Measurements from ENCODE around the gene GDPD4. TPM values are rescaled to one million over a fixed set of nuclear protein-coding genes. Genes with fewer than 3 reads are reported as not detected.

The GDPD4 gene
- total RNA-seq, 1 experiment from 2014 or later = not detected

- ATAC-seq (no peak), DNase-seq (ENCODE audit: low read depth, low spot score) (no peak)
- CTCF ChIA-PET = no interaction called here
- no TSS peak for BruUV-seq (replicated peaks)
- H3K27me3 ChIP-seq (ENCODE audit: insufficient read depth, low read length) = no peaks in the 10 kb centered on the region
- H3K9me3 ChIP-seq (ENCODE audit: control insufficient read depth in 1 of 2, insufficient read depth in 1 of 2, low read depth in 1 of 2, low read length in 2 of 2) = no peaks in the 10 kb centered on the region
- no peaks in the 10 kb centered on the region for H4K20me1 ChIP-seq (ENCODE audit: insufficient read depth)
- intact Hi-C loops (cut with micrococcal nuclease) = no loop called here
- H2AFZ ChIP-seq (ENCODE audit: low read depth, low read length, poor library complexity, severe bottlenecking) = no peak overlapping the region
- H3K4me3 ChIP-seq (replicated peaks in 1 of 2; ENCODE audit: low read depth in 1 of 2, low read length in 2 of 2) = no peak overlapping the region
- H3K27ac ChIP-seq (ENCODE audit: low read depth, low read length) = no peak overlapping the region
- H3K79me2 ChIP-seq (ENCODE audit: insufficient read depth, low read length) = no peaks in the 10 kb centered on the region
- no peak overlapping the region for H3K9ac ChIP-seq (ENCODE audit: low read length)
- RAD21 ChIA-PET (ENCODE audit: low non-redundant PET in 1 of 2, low total read pairs in 2 of 2, uncharacterized antibody in 2 of 2, unreplicated experiment in 2 of 2) = no interaction called here
- H3K9me2 ChIP-seq (ENCODE audit: insufficient read depth) = no peaks in the 10 kb centered on the region
- peaks cover 0 to 20% of the 10 kb centered on the region in 2 experiments; a peak in 1 of 4 replicates for H3K4me1 ChIP-seq (ENCODE audit: control insufficient read depth in 1 of 2, insufficient read depth in 2 of 2, low read length in 2 of 2)
- no peaks in the 10 kb centered on the region for H3K36me3 ChIP-seq (ENCODE audit: control insufficient read depth in 1 of 2, insufficient read depth in 2 of 2, low read length in 2 of 2)
- H3K4me2 ChIP-seq (ENCODE audit: low read length) = no peak overlapping the region
- POLR2A ChIA-PET = no interaction called here
- TF ChIP-seq, protein P1, sequence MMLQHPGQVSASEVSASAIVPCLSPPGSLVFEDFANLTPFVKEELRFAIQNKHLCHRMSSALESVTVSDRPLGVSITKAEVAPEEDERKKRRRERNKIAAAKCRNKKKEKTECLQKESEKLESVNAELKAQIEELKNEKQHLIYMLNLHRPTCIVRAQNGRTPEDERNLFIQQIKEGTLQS (IDR thresholded peaks at IDR 0.05) = no peak
- TF ChIP-seq SP1 (IDR thresholded peaks at IDR 0.05; ENCODE audit: low read depth) (no peak), EZH2phosphoT487 (IDR thresholded peaks at IDR 0.05; ENCODE audit: borderline replicate concordance) (no peak), EZH2 (IDR thresholded peaks at IDR 0.05) (no peak), JUND (IDR thresholded peaks at IDR 0.05) (no peak)
- TF ChIP-seq, protein P2, sequence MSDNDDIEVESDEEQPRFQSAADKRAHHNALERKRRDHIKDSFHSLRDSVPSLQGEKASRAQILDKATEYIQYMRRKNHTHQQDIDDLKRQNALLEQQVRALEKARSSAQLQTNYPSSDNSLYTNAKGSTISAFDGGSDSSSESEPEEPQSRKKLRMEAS (IDR thresholded peaks at IDR 0.05) = no peak
Measured at GRCh38 chr11:77253690-77254089, 47.8 kb downstream of the GDPD4 start.

DNA sequence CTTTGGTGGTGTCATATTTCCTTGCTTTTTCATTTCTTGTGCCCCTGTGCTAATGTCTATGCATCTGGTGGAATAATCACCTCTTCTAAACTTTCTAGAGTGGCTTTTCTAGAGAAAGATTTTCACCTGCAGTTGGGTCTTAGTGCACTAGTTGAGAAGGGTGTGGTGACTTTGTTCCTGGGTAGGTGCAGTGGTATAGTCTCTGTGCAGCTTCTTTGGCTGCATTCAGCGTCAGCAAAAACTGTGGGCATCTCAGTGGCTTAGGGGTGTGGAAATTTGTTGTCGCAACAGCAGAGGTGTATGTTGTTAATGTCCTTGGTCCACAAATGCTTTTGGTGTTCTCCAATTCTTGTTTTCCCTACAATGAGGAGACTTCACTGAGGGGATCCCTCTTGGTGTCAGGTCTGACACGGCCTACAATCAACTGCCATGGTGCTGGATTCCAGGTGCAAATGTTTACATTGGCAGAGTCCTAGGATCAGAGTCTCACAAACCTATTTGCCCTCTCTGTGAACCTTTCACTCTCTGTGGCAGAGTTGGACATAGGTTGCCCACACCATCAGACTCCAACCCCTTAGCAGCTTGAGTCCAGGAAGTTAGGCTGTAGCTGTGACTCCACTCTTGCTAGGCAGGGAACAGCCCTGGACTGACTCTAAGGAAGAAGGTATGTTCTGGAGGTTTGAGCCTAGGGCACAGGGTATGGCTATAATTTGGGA lies 48.8 kb downstream of the GDPD4 start:
- CTCF ChIA-PET = no interaction called here
- H3K4me1 ChIP-seq (ENCODE audit: control insufficient read depth in 1 of 2, insufficient read depth in 2 of 2, low read length in 2 of 2) = peaks cover 0 to 20% of the 10 kb centered on the region in 2 experiments; a peak in 1 of 4 replicates
- no peak overlapping the region for H3K27ac ChIP-seq (ENCODE audit: low read depth, low read length)
- no peak overlapping the region for H3K4me3 ChIP-seq (replicated peaks in 1 of 2; ENCODE audit: low read depth in 1 of 2, low read length in 2 of 2)
- BruUV-seq (replicated peaks) = no TSS peak
- no peak overlapping the region for H3K9ac ChIP-seq (ENCODE audit: low read length)
- DNase-seq (ENCODE audit: low read depth, low spot score) (no peak), ATAC-seq (no peak)
- H3K9me2 ChIP-seq (ENCODE audit: insufficient read depth) = no peaks in the 10 kb centered on the region
- no peaks in the 10 kb centered on the region for H3K9me3 ChIP-seq (ENCODE audit: control insufficient read depth in 1 of 2, insufficient read depth in 1 of 2, low read depth in 1 of 2, low read length in 2 of 2)
- intact Hi-C loops (cut with micrococcal nuclease) = no loop called here
- RAD21 ChIA-PET (ENCODE audit: low non-redundant PET in 1 of 2, low total read pairs in 2 of 2, uncharacterized antibody in 2 of 2, unreplicated experiment in 2 of 2) = no interaction called here
- POLR2A ChIA-PET = no interaction called here
- no peaks in the 10 kb centered on the region for H4K20me1 ChIP-seq (ENCODE audit: insufficient read depth)
- H3K36me3 ChIP-seq (ENCODE audit: control insufficient read depth in 1 of 2, insufficient read depth in 2 of 2, low read length in 2 of 2) = no peaks in the 10 kb centered on the region
- no peak overlapping the region for H3K4me2 ChIP-seq (ENCODE audit: low read length)
- no peaks in the 10 kb centered on the region for H3K27me3 ChIP-seq (ENCODE audit: insufficient read depth, low read length)
- H3K79me2 ChIP-seq (ENCODE audit: insufficient read depth, low read length) = no peaks in the 10 kb centered on the region
- no peak for TF ChIP-seq ZFX (IDR thresholded peaks at IDR 0.05)
- TF ChIP-seq, protein P2 (IDR thresholded peaks at IDR 0.05) = no peak
- H2AFZ ChIP-seq (ENCODE audit: low read depth, low read length, poor library complexity, severe bottlenecking) = no peak overlapping the region
